ENCODE measurements around the gene ITGAL. TPM values are rescaled to one million over a fixed set of nuclear protein-coding genes. Genes with fewer than 3 reads are reported as not detected.
"Not testable (repeated sequence)": the region's sequence is repeated elsewhere in the genome, so short reads cannot be mapped to it uniquely, and the experiment has no call there.

Gene ITGAL
- total RNA-seq, 1 donor from 2014 or later: 240 TPM

GRCh38 chr16:30539000-30539964 is 66.7 kb downstream of the ITGAL start:
- no peak overlapping the region for H3K27ac Mint-ChIP-seq
- CTCF ChIA-PET: no interaction called here

GRCh38 chr16:30539986-30540526 is 67.5 kb downstream of the ITGAL start:
- ATAC-seq (ENCODE audit: low read depth); DNase-seq; H3K9me3 Mint-ChIP-seq; H3K27ac Mint-ChIP-seq; H3K4me3 Mint-ChIP-seq; CTCF ChIA-PET; H3K27me3 Mint-ChIP-seq; intact Hi-C loops (cut with micrococcal nuclease): not testable (repeated sequence)
- H3K4me1 Mint-ChIP-seq: peaks cover 18% of the 10 kb centered on the region
- POLR2A ChIA-PET: interaction anchor here (0.7 to 1.4 kb wide), 3 partner anchors 18 to 102 kb away, joined by 3 to 4 read pairs (median 3); partner anchors contain the start of gene ZNF764
- peaks cover 12% of the 10 kb centered on the region for H3K36me3 Mint-ChIP-seq (ENCODE audit: low read depth)

More at GRCh38 chr16:30539000-30539964, 66.7 kb downstream of the ITGAL start:
- no peak overlapping the region for H3K4me3 Mint-ChIP-seq
- POLR2A ChIA-PET: interaction anchor here (0.7 to 1.4 kb wide), 3 partner anchors 19 to 103 kb away, joined by 3 to 4 read pairs (median 3); partner anchors contain the start of gene ZNF764
- no peak for TF ChIP-seq CTCF (IDR thresholded peaks at IDR 0.05)
- H3K36me3 Mint-ChIP-seq (ENCODE audit: low read depth): peaks cover 16% of the 10 kb centered on the region
- H3K27me3 Mint-ChIP-seq: no peaks in the 10 kb centered on the region
- intact Hi-C loops (cut with micrococcal nuclease): no loop called here
- H3K9me3 Mint-ChIP-seq: no peaks in the 10 kb centered on the region
- H3K4me1 Mint-ChIP-seq: peaks cover 21% of the 10 kb centered on the region
- DNase-seq: no peak
- ATAC-seq (ENCODE audit: low read depth): no peak

GRCh38 chr16:30540916-30541464 is 68.4 kb downstream of the ITGAL start:
- ChIA-PET POLR2A (interaction anchor here (1.7 kb wide), 1 partner anchor 123 kb away, joined by 3 read pairs; no protein-coding TSS in a partner anchor), CTCF (interaction anchor here (1.0 kb wide), 1 partner anchor 11 kb away, joined by 3 read pairs; no protein-coding TSS in a partner anchor)
- H3K27ac Mint-ChIP-seq; ATAC-seq (ENCODE audit: low read depth); H3K27me3 Mint-ChIP-seq; intact Hi-C loops (cut with micrococcal nuclease); H3K9me3 Mint-ChIP-seq; H3K36me3 Mint-ChIP-seq (ENCODE audit: low read depth); H3K4me3 Mint-ChIP-seq; DNase-seq: not testable (repeated sequence)
- H3K4me1 Mint-ChIP-seq: peaks cover 13% of the 10 kb centered on the region

GRCh38 chr16:30541502-30542329 is 69.2 kb downstream of the ITGAL start:
- POLR2A ChIA-PET: interaction anchor here (1.7 kb wide), 1 partner anchor 124 kb away, joined by 3 read pairs; no protein-coding TSS in a partner anchor
- CTCF ChIA-PET: interaction anchor here (1.0 kb wide), 1 partner anchor 10 kb away, joined by 3 read pairs; no protein-coding TSS in a partner anchor
- ATAC-seq (ENCODE audit: low read depth): no peak
- TF ChIP-seq CTCF (IDR thresholded peaks at IDR 0.05): no peak
- no peaks in the 10 kb centered on the region for H3K9me3 Mint-ChIP-seq
- no peak overlapping the region for H3K27ac Mint-ChIP-seq
- peaks cover 7% of the 10 kb centered on the region for H3K4me1 Mint-ChIP-seq
- intact Hi-C loops (cut with micrococcal nuclease): no loop called here
- no peaks in the 10 kb centered on the region for H3K27me3 Mint-ChIP-seq
- no peak overlapping the region for H3K4me3 Mint-ChIP-seq
- no peak for DNase-seq
- H3K36me3 Mint-ChIP-seq (ENCODE audit: low read depth): peaks cover 8% of the 10 kb centered on the region

- Mint-ChIP-seq H3K27ac (no peak overlapping the region), H3K27me3 (no peaks in the 10 kb centered on the region), H3K36me3 (ENCODE audit: low read depth) (no peaks in the 10 kb centered on the region), H3K9me3 (no peaks in the 10 kb centered on the region), H3K4me3 (no peak overlapping the region), H3K4me1 (peaks cover 6% of the 10 kb centered on the region)
- DNase-seq: no peak
- ATAC-seq (ENCODE audit: low read depth): no peak
- ChIA-PET CTCF (no interaction called here), POLR2A (interaction anchor here (1.2 kb wide), 1 partner anchor 14 kb away, joined by 4 read pairs; the partner anchor contains the start of gene ZNF764)
- intact Hi-C loops (cut with micrococcal nuclease): no loop called here
- TF ChIP-seq CTCF (IDR thresholded peaks at IDR 0.05): no peak
Measured at GRCh38 chr16:30543067-30543466, 70.5 kb downstream of the ITGAL start.

Measured in activated B cell treated with CpG ODN at 0.5 μM for 24 hours (primary cell).